OCI-LY3 (cell line): ENCODE results near the gene FBXO33.
"Not testable (repeated sequence)": the region's sequence is repeated elsewhere in the genome, so short reads cannot be mapped to it uniquely, and the experiment has no call there.

ENCODE experiments used
- EZH2phosphoT487 ChIP-seq: fragments of 200-600 bp; shearing (Covaris generic); IDR thresholded peaks from 2 replicates; pipeline ENCODE4 v1.6.1; 2018; ENCODE audit warnings: antibody characterized with exemption, mixed run types, low read depth
- TF ChIP-seq, protein P1 (sequence below): fragments of 200-600, 300-600 bp; sonication (generic); IDR thresholded peaks from 2 replicates; pipeline ENCODE4 v1.5.1; 2014; ENCODE audit warnings: antibody characterized with exemption, low read length, low read depth

DNA sequence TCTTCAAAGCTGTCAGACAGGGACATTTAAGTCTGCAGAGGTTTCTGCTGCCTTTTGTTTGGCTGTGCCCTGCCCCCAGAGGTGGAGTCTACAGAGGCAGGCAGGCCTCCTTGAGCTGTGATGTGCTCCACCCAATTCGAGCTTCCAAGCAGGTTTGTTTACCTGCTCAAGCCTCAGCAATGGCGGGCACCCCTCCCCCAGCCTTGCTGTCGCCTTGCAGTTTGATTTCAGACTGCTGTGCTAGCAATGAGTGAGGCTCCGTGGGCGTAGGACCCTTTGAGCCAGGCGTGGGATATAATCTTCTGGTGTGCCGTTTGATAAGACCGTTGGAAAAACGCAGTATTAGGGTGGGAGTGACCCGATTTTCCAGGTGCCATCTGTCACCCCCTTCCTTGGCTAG, 73.2 kb downstream of the FBXO33 start:
- TF ChIP-seq, protein P1, sequence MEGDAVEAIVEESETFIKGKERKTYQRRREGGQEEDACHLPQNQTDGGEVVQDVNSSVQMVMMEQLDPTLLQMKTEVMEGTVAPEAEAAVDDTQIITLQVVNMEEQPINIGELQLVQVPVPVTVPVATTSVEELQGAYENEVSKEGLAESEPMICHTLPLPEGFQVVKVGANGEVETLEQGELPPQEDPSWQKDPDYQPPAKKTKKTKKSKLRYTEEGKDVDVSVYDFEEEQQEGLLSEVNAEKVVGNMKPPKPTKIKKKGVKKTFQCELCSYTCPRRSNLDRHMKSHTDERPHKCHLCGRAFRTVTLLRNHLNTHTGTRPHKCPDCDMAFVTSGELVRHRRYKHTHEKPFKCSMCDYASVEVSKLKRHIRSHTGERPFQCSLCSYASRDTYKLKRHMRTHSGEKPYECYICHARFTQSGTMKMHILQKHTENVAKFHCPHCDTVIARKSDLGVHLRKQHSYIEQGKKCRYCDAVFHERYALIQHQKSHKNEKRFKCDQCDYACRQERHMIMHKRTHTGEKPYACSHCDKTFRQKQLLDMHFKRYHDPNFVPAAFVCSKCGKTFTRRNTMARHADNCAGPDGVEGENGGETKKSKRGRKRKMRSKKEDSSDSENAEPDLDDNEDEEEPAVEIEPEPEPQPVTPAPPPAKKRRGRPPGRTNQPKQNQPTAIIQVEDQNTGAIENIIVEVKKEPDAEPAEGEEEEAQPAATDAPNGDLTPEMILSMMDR, result not testable (repeated sequence)
- not testable (repeated sequence) for TF ChIP-seq EZH2phosphoT487
